GM18526 (cell line): ENCODE data around the gene FCHSD1.

Experiments used
- POLR2A ChIP-seq: IDR thresholded peaks from 3 replicates; pipeline ENCODE4 v1.6.1; 2011; ENCODE audit not compliant: insufficient read length; ENCODE audit errors: extremely low read depth

FCHSD1 gene

DNA sequence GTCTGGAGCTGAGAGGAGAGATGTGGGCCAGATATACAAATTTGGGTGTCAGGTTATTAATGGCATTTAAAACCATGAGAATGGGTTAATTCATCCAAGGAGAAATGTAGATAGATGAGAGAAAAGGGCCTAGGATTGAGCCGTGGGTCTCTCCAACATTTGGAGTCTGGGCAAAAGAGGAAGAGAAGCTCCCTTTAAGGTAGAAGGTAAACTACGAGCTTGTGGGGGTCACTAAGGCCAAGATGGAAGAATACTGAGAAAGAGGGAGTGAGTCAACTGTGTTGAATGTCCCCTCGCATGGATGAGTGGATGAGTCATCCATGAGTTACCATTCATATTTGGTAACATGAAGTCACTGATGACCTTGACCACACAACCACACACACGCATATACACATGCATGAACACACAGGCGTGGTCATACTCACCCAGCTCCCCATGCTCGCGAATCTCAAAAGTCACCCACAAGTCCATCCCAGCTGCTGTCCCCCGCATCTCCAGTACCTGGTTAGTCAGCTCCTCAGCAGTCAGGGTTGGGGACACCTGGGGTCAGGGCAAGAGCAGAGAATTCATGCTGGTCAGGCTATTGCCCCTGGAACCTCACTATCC lies 6.8 kb upstream of the FCHSD1 start:
- no peak for TF ChIP-seq POLR2A

DNA sequence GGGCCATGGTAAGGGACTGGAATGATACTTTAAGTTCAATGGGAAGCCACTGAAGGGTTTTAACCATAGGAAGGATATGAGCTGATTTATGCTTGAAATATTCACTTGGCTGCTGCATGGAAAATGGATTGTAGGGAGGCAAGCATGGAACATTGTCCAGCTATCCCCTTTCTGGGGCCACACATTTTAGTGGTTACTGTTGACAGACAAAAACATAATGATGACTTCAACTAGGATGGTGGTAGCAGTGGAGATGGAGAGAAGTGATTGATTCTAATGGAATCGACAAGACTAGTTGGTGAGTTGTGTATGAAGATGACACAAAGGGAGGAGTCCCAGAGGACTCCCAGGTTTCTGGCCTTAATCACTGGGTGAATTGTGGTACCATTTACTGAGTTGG lies 6.2 kb upstream of the FCHSD1 start:
- no peak for TF ChIP-seq POLR2A

DNA sequence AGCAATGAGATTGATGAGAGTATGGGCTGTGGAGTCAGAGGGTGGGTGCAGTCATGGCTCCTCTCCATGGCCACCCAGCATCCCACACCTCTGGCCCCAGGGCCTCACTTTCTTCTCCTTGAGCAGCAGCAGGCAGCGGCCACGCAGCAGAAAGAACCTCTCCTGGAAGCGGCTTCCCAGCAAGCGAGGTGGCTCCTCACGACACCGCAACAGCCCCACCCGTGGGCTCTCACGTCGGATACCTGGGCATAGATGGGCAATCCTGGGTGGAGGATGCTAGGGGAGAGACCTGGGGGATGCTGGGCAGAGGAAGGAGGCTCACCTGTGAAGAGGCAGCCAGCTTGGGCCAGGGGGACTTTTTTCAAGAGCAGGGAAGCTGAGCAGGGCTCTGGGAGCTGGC lies 5.2 kb upstream of the FCHSD1 start:
- TF ChIP-seq POLR2A, result no peak

DNA sequence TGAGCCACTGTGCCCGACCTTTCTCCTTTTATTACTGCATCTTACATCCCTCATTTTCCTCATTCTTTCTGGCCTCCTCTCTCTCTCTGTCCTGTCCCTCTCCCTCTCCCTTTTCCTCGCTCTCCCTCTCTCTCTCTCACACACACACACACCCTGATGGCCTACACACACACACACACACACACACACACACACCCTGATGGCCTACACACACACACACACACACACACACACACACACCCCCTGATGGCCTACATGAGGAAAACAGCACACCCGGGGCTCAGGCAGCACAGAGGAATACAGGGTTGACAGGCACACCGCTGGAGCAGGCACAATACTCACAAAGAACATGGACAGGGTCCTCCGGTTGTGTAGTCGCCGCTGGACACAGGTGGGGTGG lies 3.8 kb upstream of the FCHSD1 start:
- TF ChIP-seq POLR2A, result no peak

DNA sequence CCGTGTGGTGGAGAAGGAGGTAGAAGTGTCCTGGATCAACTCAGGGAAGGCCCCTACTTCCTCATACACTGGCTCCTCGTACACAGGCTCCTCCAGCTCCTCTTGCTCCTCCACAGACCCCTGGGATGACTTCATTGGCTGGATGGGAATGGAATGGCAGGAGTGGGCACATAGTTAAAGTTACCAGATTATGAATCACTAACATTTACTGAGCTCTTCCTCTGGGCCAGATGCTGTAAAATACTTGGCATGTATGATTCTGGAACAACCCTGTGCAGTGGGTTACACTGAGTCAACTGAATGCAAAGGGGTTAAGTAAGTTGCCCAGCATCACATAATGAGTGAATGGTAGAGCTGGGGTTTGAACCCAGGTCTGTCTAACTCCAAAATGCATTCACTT lies 3.1 kb upstream of the FCHSD1 start:
- no peak for TF ChIP-seq POLR2A

DNA sequence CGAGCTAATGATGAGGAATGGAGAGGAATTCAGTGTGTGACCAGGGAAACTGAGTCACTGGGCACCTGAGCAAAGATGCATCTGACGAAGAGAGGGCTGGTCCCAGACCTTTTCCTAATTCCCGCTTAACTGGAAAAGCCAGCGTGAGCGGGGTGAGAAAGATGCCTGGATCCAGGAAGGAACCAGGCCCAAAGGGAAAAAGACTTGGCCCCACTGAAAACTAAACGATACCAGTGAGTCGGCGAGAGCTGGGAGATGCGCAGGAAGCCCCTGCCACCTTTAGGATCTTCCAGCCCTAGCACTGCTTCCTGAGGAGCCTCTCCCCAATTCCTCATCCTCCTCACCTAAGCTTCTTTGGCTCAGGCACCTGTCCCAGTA lies 499 bp upstream of the FCHSD1 start:
- no peak for TF ChIP-seq POLR2A

DNA sequence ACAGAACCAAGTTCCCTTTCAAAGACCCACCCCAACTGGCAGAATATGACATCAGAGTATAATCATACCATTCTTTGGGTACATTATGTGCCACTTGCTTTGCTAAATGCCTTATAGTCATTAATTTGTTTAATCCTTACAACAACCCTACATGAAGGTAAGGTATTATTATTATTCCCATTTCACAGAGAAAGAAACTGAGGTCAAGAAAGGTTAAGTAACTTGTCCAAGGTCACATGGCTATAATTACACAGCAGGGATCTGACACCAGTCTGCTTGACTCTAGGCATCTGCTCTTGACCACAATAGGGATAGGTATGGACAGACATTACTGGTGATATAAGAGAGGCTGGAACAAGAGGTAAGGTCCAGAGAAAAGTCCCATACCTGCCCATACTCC lies 1.2 kb downstream of the FCHSD1 start:
- TF ChIP-seq POLR2A, result no peak

DNA sequence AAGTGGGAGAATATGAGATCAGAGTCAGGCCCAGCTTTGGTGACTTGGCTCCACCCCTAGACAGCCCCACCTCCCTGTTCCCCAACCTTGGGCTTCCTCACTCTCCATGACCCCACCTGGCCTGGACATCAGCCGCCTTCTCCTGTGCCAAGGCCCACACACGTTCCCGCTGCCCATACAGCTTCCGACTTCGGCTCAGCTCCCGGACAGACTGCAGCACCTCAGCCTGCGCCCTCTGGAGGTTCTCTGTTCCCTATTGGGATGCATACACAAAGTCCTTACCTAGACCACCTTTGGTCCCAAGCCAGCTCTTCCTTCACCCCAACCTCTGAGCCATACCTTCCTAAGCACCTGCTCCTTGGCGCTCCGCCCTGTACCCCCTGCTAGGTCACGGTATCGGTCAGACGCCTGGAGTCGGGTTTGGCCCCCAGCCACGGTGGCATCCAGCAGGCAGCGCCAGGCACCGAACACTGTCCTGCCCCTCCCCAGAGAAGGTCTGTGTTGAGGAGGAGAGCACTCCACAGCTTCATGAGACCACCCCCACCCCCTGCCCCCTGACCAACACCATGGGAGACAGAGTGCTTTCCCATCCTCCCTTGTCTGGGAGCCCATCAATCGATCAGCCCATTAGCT lies 2.0 kb downstream of the FCHSD1 start:
- TF ChIP-seq POLR2A, result no peak

DNA sequence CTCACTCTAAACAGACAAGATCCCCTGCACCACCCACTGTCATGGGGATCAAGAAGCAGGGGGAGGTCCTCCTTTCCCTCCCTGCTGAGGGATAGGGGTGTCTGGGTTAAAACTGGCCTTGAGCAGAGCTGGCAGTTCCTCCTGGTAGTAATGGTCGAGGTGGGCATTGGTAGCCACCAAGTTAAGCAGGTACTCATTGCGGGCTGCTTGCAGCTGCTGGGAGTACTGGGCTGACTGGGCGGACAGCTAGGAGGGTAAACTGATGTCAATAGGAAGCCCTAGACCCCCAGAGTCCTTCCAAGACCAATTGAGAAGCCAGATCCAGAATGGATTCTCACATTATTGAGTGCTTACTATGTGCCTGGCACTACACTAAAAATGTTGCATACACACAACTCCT lies 3.4 kb downstream of the FCHSD1 start:
- no peak for TF ChIP-seq POLR2A

DNA sequence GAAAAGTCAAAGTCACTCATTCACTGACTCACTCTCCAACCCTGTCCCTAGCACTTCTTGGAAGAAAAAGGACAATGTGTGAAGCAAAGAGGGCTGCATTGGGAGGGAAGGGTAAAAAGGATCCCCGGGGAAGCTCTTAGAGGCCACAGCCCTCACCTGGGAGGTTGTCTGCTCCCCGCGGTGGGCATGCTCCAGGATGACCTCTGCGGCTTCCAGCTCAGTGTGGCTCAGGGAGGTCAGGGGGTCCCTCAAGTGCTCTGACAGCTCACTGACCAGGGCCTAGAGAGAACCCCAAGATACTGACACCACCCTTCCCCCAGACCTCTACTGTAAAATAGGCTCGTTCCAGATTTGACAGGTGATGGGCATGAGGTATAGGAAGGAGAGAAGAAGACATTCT lies 4.0 kb downstream of the FCHSD1 start:
- TF ChIP-seq POLR2A, result no peak

DNA sequence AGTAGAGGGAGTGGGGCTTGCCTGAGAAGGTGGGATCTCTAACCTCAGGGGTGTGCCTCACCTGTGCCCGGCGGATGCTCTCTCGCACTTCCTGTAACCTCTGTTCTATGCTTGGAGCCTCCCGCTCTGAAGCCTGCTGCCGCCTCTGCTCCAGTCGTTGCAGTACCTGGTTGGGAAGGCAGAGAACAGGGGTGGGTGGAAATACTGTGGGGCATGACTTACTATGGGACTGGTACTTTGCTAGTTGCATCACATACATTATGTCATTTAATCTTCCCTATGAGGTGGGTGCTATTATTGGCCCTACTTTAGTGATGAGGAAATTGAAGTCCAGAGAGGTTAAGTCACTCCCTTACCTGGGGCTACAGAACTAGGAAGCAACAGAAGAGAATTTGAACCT lies 5.2 kb downstream of the FCHSD1 start:
- no peak for TF ChIP-seq POLR2A

DNA sequence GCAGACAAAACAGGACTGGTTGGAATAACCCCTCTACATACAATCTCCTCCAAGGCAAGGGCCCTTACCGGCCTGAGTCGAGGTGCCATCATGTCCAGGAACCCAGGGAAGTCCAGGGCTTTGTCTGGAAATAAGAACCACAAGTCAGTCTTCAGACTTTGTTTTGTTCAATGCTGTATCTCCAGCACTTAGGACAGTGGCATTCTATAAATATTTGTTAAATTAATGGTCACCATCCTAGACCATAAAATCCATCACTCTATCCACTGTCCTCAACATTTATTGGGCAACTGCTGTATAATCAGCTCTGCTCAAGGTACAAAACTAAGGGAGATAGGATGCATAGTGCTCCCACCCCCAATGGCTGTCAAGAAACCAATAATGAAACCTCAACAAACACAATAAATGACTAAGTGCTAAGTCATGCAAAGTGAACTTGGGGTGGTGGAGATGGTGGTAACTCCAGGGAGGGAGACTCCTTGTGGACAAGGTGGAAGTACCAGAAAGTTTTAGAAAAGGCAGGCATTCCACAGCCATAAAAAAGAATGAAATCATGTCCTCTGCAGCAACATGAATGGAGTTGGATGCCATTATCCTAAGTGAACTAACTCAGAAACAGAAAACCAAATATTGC lies 9.5 kb downstream of the FCHSD1 start:
- no peak for TF ChIP-seq POLR2A

DNA sequence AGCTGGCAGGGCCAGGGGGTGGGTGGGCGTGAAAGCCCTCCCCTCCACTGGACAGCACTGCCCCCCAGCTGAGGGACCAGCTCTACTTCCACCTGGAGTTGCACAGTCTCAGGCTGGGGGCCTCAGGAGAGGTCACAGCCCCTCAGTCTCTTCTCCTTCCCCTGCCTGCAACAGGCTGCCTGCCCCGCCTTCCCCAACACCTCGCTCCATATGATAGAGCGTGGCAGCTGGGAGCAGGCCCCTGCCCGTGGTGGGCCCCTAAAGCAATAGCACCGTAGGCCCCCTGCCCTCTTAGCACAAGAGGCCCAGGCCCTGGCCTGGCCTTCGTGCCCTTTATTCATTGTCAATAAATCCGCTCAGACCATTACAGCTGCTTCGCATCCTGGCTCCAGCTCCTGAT lies 10.5 kb downstream of the FCHSD1 start:
- TF ChIP-seq POLR2A, result no peak

DNA sequence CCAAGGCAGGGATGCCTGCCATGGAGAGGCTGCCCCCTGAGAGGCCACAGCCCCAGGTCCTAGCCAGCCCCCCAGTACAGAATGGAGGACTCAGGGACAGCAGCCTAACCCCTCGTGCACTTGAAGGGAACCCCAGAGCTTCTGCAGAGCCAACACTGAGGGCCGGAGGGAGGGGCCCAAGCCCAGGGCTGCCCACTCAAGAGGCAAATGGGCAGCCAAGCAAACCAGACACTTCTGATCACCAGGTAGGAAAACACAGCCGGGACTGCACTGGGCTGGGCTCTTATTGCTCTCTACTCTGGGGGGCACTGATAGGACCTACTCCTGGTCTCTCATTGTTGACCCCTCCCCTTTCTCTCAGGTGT lies 11.2 kb downstream of the FCHSD1 start:
- TF ChIP-seq POLR2A, result no peak

DNA sequence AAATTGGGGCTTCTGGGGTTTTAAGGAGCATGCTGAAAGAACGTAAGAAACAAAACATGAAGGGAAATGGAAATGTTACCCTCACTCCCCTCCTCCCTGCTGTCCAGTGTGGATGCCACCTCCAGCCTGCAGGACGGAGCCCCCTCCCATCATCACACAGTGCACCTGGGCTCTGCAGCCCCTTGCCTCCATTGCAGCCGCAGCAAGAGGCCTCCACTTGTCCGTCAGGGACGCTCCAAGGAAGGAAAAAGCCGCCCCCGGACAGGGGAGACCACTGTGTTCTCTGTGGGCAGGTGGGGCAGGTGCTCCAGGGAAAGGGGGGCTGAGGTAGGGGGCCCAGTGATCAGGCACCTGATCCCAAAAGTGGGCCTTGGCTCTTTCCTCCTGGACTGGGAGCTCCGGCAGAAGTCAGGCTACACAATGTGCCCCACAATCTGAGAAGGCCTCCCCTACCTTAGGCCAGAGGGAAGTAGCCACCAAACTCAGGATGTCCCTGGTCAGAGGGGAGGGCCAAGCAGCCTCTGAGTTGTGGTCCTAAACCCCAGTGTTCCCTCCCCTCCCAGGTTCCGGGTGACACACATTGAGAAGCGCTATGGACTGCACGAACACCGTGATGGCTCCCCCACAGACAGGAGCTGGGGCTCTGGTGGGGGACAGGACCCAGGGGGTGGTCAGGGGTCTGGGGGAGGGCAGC lies 11.7 kb downstream of the FCHSD1 start:
- no peak for TF ChIP-seq POLR2A

DNA sequence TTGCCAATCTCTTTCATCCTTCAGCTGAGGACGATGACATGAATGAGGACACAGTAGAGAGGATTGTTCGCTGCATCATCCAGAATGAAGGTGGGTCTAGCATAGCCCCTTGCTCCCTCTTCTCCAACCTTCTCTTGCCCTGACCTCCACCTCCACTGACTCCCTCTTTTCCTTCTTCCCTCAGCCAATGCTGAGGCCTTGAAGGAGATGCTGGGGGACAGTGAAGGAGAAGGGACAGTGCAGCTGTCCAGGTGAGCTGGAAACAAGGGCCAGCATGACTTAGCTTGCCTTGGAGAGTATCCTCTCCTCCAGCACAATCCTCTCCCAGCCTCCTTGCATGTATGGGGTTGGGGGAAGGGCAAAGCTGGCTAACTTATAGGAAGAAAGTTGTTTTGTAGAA lies 12.4 kb downstream of the FCHSD1 start:
- TF ChIP-seq POLR2A, result no peak
